NCI-H82 (cell line): Measurements from ENCODE around the gene KMT2B.
A peak's percentile ranks its signal among the peaks of the same experiment; 100 is the strongest.

Experiments used
- DNase-seq: peaks from one replicate; lab custom pipeline; 2025; lab: John Stamatoyannopoulos, UW

The KMT2B gene

DNA sequence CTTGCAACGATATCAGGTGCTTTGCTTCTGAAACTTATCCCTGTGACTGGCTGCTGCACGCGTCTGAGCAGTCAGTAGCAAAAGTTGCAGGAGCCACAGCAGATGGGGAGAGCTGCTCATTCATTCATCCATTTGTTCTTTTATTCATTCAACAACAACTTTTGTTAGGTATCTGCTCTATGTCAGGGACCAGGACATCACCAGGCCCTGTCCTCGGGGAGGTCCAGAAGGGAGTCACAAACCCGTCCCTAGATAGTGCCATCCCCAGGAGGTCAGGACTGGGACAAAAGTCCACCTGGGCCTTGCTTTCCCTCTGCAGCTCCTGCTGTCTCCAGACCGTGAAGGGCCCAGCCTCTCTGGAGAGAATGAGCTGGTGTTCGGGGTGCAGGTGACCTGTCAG lies 60.2 kb downstream of the KMT2B start:
- DNase-seq = no peak

DNA sequence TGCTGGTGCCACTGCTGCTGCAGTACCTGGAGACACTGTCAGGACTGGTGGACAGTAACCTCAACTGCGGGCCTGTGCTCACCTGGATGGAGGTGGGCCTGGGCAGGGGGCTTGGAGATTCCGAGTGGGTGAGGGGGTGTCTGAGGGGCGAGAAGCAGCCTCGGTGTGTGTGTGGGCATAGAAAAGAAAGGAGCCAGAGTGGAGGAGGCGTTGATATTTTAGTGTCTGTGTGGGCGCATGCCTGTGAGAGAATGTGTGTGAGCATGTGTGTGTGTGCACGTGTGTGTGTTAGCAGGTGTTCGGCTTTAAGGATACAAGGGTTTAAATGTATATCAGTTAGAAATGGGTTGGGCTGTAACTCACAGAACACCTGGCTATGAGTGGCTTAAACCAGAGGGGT lies 61.2 kb downstream of the KMT2B start:
- no peak for DNase-seq

DNA sequence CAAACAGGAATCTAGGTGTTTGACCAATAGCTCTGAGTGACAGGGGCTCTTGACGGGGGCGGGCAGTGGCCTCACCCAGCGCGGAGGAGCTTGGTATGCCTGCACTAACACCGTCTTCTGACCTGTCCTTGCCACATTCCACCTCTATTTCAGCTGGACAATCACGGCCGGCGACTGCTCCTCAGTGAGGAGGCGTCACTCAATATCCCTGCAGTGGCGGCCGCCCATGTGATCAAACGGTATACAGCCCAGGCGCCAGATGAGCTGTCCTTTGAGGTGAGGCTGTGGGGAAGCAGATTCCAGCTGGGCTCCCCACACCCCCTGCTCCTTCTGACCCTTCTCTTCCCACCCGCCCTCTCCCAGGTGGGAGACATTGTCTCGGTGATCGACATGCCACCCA lies 62.3 kb downstream of the KMT2B start:
- DNase-seq = no peak

DNA sequence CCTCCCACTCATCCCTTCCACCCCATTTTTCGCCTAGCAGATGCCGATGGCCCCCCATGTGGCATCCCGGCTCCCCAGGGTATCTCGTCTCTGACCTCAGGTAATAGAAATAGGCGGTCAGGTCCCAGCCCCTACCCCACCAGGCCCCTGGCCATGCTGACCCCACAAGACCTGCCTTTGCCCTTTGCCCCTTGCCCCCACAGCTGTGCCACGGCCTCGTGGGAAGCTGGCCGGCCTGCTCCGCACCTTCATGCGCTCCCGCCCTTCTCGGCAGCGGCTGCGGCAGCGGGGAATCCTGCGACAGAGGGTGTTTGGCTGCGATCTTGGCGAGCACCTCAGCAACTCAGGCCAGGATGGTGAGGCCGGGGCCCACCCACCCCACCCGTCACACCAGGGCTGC lies 62.9 kb downstream of the KMT2B start:
- DNase-seq = no peak

DNA sequence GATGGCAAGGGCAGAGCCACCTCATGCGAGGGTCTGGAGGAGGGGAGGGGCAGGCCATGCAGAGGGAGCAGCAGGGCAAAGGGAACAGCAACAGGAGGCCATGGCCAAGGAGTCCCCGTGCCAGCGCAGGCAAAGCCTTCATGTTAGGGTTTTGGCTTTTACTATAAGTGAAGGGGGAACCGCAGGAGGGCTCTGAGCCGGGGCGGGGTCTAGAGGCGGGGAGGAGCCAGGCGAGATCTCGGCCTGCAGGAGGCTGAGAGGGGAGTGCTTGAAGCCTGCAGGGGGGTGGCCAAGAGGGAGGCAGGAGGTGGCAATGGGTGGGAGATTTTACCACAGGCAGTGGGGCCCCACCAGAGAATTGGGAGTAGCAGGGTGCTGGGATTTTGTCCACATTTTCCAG lies 63.8 kb downstream of the KMT2B start:
- DNase-seq = no peak

DNA sequence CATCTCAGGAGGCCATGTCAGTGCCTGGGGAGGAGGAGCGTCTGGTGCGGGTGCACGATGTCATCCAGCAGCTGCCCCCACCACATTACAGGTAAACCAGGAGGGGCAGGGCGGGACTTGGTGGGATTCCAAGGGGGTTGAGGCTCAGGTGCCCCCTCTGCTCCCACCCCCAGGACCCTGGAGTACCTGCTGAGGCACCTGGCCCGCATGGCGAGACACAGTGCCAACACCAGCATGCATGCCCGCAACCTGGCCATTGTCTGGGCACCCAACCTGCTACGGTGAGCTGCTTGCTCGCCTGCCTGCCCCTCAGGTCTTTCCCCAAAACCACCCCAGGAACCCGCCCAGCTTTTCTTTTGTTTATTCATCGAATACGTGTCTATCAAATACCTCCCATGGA lies 64.8 kb downstream of the KMT2B start:
- DNase-seq = no peak

DNA sequence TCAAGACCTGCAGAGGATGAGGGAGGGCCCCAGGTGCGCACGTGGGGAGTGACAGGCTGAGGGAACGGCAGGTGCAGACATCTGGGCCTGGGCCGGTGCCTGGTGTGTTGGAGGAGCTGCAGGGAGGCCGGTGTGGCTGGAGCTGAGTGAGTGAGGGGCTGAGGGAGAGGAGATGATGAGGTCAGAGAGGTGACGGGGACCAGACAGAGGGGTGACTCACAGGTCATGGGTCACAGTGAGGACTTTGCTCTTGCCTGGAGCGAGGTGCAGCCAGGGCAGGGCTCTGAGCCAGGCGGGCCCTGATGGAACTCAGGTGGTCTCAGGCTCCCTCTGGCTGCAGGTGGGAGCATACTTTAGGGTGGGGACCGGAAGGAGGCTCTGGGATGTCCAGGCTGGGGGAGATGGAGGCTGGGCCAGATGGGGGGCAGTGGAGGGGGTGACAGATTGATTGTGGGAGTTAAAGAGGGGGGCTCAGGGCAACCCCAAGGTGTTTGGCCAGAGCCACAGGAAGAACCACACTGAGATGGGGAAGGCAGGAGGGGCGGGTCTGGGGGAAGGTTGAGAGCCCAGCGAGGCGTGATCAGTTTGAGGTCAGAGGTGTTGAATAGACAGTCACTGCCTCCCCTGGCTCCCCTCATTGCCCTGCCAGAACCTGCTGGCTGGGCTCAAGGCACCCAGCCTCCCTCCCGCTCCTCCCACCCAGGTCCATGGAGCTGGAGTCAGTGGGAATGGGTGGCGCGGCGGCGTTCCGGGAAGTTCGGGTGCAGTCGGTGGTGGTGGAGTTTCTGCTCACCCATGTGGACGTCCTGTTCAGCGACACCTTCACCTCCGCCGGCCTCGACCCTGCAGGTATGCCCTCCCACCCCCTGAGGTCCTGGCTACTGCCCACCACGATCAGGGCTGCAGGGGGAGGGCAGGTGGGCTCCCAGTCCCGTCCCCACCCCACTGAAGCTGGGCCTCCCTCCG lies 65.9 kb downstream of the KMT2B start:
- no peak for DNase-seq

DNA sequence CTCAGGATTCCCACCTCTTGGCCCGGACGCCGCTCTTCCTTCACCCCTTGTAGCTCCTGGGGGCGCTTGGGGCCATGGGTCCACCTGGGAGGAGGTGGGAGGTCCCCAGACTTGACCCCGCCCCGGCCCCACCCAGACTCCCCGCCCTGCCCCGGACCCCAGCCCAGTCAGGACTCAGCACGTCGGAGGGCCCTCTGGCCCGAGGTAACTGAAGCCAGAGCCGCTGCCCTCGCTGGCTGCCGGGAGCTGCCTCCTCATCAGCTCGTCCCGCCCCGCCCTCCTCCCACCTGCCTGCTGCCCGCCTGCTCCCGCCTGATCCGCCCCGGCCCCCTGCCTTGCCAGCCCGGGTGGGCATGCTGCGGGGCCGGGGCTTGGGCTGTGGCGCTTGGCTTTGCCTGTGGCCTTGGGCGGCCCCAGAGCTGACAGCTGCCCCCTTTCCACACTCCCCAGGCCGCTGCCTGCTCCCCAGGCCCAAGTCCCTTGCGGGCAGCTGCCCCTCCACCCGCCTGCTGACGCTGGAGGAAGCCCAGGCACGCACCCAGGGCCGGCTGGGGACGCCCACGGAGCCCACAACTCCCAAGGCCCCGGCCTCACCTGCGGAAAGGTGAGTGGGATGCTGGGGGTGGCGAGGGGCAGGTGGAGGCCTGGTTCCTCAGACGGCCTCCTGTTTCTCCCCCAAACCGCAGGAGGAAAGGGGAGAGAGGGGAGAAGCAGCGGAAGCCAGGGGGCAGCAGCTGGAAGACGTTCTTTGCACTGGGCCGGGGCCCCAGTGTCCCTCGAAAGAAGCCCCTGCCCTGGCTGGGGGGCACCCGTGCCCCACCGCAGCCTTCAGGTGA lies 66.9 kb downstream of the KMT2B start:
- no peak for DNase-seq

DNA sequence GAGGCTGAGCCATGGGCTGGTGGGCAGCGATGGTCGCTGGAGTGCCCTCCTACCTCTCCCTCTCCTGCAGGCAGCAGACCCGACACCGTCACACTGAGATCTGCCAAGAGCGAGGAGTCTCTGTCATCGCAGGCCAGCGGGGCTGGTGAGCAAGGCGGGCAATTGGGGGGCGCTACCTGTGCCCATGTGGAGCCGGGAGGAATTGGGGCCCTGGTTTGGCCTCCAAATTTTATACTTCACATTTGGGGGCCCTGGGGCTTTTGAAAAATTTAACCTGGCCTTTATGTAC lies 67.5 kb downstream of the KMT2B start:
- DNase-seq = no peak

DNA sequence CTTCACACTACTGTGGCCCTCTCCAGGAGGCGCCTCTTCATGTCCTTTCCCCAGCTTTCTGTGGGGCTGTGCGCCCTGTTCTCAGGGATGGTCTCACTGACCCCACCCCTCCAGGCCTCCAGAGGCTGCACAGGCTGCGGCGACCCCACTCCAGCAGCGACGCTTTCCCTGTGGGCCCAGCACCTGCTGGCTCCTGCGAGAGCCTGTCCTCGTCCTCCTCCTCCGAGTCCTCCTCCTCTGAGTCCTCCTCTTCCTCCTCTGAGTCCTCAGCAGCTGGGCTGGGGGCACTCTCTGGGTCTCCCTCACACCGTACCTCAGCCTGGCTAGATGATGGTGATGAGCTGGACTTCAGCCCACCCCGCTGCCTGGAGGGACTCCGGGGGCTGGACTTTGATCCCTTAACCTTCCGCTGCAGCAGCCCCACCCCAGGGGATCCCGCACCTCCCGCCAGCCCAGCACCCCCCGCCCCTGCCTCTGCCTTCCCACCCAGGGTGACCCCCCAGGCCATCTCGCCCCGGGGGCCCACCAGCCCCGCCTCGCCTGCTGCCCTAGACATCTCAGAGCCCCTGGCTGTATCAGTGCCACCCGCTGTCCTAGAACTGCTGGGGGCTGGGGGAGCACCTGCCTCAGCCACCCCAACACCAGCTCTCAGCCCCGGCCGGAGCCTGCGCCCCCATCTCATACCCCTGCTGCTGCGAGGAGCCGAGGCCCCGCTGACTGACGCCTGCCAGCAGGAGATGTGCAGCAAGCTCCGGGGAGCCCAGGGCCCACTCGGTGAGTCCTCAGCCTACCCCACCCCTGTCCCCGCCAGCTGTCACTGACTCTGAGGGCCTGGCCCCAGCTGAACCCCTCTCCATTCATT lies 68.7 kb downstream of the KMT2B start:
- DNase-seq = peak; percentile 50

DNA sequence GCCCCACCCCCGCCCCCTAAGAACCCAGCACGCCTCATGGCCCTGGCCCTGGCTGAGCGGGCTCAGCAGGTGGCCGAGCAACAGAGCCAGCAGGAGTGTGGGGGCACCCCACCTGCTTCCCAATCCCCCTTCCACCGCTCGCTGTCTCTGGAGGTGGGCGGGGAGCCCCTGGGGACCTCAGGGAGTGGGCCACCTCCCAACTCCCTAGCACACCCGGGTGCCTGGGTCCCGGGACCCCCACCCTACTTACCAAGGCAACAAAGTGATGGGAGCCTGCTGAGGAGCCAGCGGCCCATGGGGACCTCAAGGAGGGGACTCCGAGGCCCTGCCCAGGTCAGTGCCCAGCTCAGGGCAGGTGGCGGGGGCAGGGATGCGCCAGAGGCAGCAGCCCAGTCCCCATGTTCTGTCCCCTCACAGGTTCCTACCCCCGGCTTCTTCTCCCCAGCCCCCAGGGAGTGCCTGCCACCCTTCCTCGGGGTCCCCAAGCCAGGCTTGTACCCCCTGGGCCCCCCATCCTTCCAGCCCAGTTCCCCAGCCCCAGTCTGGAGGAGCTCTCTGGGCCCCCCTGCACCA lies 69.5 kb downstream of the KMT2B start:
- DNase-seq = no peak
